ENCODE data around the gene VAMP5.

Gene VAMP5

GRCh38 chr2:85575739-85576138 is 8.5 kb upstream of the VAMP5 start:
- H4K20me1 ChIP-seq (ENCODE audit: insufficient read depth, low read length, poor library complexity, severe bottlenecking), result no peaks in the 10 kb centered on the region
- no peak overlapping the region for H3K4me3 ChIP-seq (ENCODE audit: low read length, poor library complexity, severe bottlenecking)
- peaks cover 33% of the 10 kb centered on the region for H3K79me2 ChIP-seq (ENCODE audit: insufficient read depth, low read length)
- no peak overlapping the region for H3K4me2 ChIP-seq (ENCODE audit: low read depth, low read length, poor library complexity, severe bottlenecking)
- no peaks in the 10 kb centered on the region for H3K27me3 ChIP-seq (ENCODE audit: insufficient read depth, low read length, poor library complexity, severe bottlenecking)
- H3K9me3 ChIP-seq (ENCODE audit: insufficient read depth, low read depth, low read length), result no peaks in the 10 kb centered on the region
- H3K36me3 ChIP-seq (ENCODE audit: insufficient read depth, low read length), result no peaks in the 10 kb centered on the region
- H2AFZ ChIP-seq (ENCODE audit: low read length), result no peak overlapping the region
- H3K9me2 ChIP-seq (replicated peaks; ENCODE audit: low read depth, low read length), result no peaks in the 10 kb centered on the region
- no peak overlapping the region for H3K9ac ChIP-seq (ENCODE audit: low read depth, low read length, poor library complexity, severe bottlenecking)
- H3F3A ChIP-seq (ENCODE audit: low read depth), result no peaks in the 10 kb centered on the region
- peaks cover 24% of the 10 kb centered on the region for H3K4me1 ChIP-seq (ENCODE audit: insufficient read depth, low read length, poor library complexity, severe bottlenecking)
- TF ChIP-seq CTCF (conservative IDR thresholded peaks at IDR 0.05; ENCODE audit: low read length), result no peak
- no peak for TF ChIP-seq EZH2phosphoT487 (IDR thresholded peaks at IDR 0.05; ENCODE audit: borderline replicate concordance)

- no peaks in the 10 kb centered on the region for H3K9me2 ChIP-seq (replicated peaks; ENCODE audit: low read depth, low read length)
- H3K4me1 ChIP-seq (ENCODE audit: insufficient read depth, low read length, poor library complexity, severe bottlenecking), result peaks cover 24% of the 10 kb centered on the region
- H2AFZ ChIP-seq (ENCODE audit: low read length), result peak overlapping the region; percentile 72
- peak overlapping the region; percentile 84 for H3K9ac ChIP-seq (ENCODE audit: low read depth, low read length, poor library complexity, severe bottlenecking)
- H3K4me2 ChIP-seq (ENCODE audit: low read depth, low read length, poor library complexity, severe bottlenecking), result peak overlapping the region; percentile 85
- no peaks in the 10 kb centered on the region for H4K20me1 ChIP-seq (ENCODE audit: insufficient read depth, low read length, poor library complexity, severe bottlenecking)
- peak overlapping the region; percentile 84 for H3K4me3 ChIP-seq (ENCODE audit: low read length, poor library complexity, severe bottlenecking)
- H3K9me3 ChIP-seq (ENCODE audit: insufficient read depth, low read depth, low read length), result no peaks in the 10 kb centered on the region
- no peaks in the 10 kb centered on the region for H3F3A ChIP-seq (ENCODE audit: low read depth)
- no peaks in the 10 kb centered on the region for H3K27me3 ChIP-seq (ENCODE audit: insufficient read depth, low read length, poor library complexity, severe bottlenecking)
- H3K36me3 ChIP-seq (ENCODE audit: insufficient read depth, low read length), result no peaks in the 10 kb centered on the region
- no peak for TF ChIP-seq EZH2phosphoT487 (IDR thresholded peaks at IDR 0.05; ENCODE audit: borderline replicate concordance)
- no peak for TF ChIP-seq CTCF (conservative IDR thresholded peaks at IDR 0.05; ENCODE audit: low read length)
- peaks cover 40% of the 10 kb centered on the region for H3K79me2 ChIP-seq (ENCODE audit: insufficient read depth, low read length)
These were observed 7.2 kb upstream of the VAMP5 start for GRCh38 chr2:85577063-85577385.

- Histone ChIP-seq H3K9ac (ENCODE audit: low read depth, low read length, poor library complexity, severe bottlenecking) (peak within 1 kb of the TSS; percentile 84), H3K9me3 (ENCODE audit: insufficient read depth, low read depth, low read length) (no peaks in the 10 kb centered on the region), H3K79me2 (ENCODE audit: insufficient read depth, low read length) (peaks cover 40% of the 10 kb centered on the region), H3K36me3 (ENCODE audit: insufficient read depth, low read length) (no peaks in the 10 kb centered on the region), H3K4me2 (ENCODE audit: low read depth, low read length, poor library complexity, severe bottlenecking) (peak within 1 kb of the TSS; percentile 85), H3K4me3 (ENCODE audit: low read length, poor library complexity, severe bottlenecking) (peak within 1 kb of the TSS; percentile 84), H3K4me1 (ENCODE audit: insufficient read depth, low read length, poor library complexity, severe bottlenecking) (peaks cover 24% of the 10 kb centered on the region), H3F3A (ENCODE audit: low read depth) (no peaks in the 10 kb centered on the region), H4K20me1 (ENCODE audit: insufficient read depth, low read length, poor library complexity, severe bottlenecking) (no peaks in the 10 kb centered on the region), H3K27me3 (ENCODE audit: insufficient read depth, low read length, poor library complexity, severe bottlenecking) (no peaks in the 10 kb centered on the region), H2AFZ (ENCODE audit: low read length) (peak within 1 kb of the TSS; percentile 72), H3K9me2 (replicated peaks; ENCODE audit: low read depth, low read length) (no peaks in the 10 kb centered on the region)
- no peak for TF ChIP-seq CTCF (conservative IDR thresholded peaks at IDR 0.05; ENCODE audit: low read length)
These were observed 6.6 kb upstream of the VAMP5 start, which contains the start of gene VAMP8 for GRCh38 chr2:85577386-85578242. VAMP8 (plus strand) TSS chr2:85577586; CDS start chr2:85577647, 61 bp downstream.
